Naive thymus-derived CD4-positive, alpha-beta T cell (primary cell): ENCODE results near the gene CFAP73. TPM values are rescaled to one million over a fixed set of nuclear protein-coding genes. Genes with fewer than 3 reads are reported as not detected.

Source experiments
- ATAC-seq: fragments of 150-1000 bp; cut with Tn5 transposase; 2 replicates; pipeline ENCODE4 v1.10.0; 2021; ENCODE audit warnings: mild to moderate bottlenecking, moderate library complexity
- CTCF ChIA-PET: fragments of 350-600 bp; sonication (Branson Sonifier 250); formaldehyde crosslinking; loops from one replicate; lab custom pipeline; 2021; ENCODE audit warnings: antibody characterized with exemption; lab: Charles Lee
- POLR2A ChIA-PET: fragments of 350-600 bp; sonication (Branson Sonifier 250); formaldehyde crosslinking; loops from one replicate; lab custom pipeline; 2021; ENCODE audit warnings: antibody characterized with exemption, inconsistent platforms; lab: Charles Lee
- DNase-seq, 9 donors: peaks; one replicate each; pipeline versions ENCODE4 v3.0.0 to v3.0.0-alpha.2; 2020 to 2022; ENCODE audit warnings: mixed read lengths in 1 of 9
- H3K27ac ChIP-seq: one replicate; pipeline ENCODE4 v1.7.0; 2013; ENCODE audit warnings: mild to moderate bottlenecking, low read depth, low read length, moderate library complexity
- H3K27me3 ChIP-seq, 2 donors: one replicate each; pipeline ENCODE4 v1.7.0; 2013; ENCODE audit warnings: low read length in 2 of 2, mild to moderate bottlenecking in 2 of 2, moderate library complexity in 2 of 2; ENCODE audit not compliant: control insufficient read depth in 2 of 2, insufficient read depth in 2 of 2
- H3K36me3 ChIP-seq, 3 experiments: 1 replicate in 2 of 3; 2 replicates in 1 of 3; pipeline ENCODE4 v1.7.0; 2013; ENCODE audit warnings: low read length in 3 of 3, mild to moderate bottlenecking in 3 of 3, moderate library complexity in 1 of 3; ENCODE audit not compliant: insufficient read depth in 3 of 3, control insufficient read depth in 2 of 3
- H3K4me1 ChIP-seq, 2 donors: one replicate each; pipeline ENCODE4 v1.7.0; 2013; ENCODE audit warnings: low read length in 2 of 2, mild to moderate bottlenecking in 2 of 2, moderate library complexity in 1 of 2; ENCODE audit not compliant: control insufficient read depth in 2 of 2, insufficient read depth in 2 of 2
- H3K4me3 ChIP-seq: 2 replicates; pipeline ENCODE4 v1.7.0; 2013; ENCODE audit warnings: mild to moderate bottlenecking, low read length
- H3K9me3 ChIP-seq, 3 experiments: 1 replicate in 2 of 3; 2 replicates in 1 of 3; pipeline ENCODE4 v1.7.0; 2013; ENCODE audit warnings: low read length in 3 of 3; ENCODE audit not compliant: control insufficient read depth in 2 of 3
- H3K27ac Mint-ChIP-seq, 9 donors: one replicate each; pipeline ENCODE4 v1.8.0; 2020 to 2022; ENCODE audit warnings: mixed read lengths in 9 of 9, mild to moderate bottlenecking in 8 of 9, moderate library complexity in 5 of 9, inconsistent platforms in 2 of 9
- H3K27me3 Mint-ChIP-seq, 5 donors: one replicate each; pipeline ENCODE4 v1.8.0; 2021 to 2022; ENCODE audit warnings: mixed read lengths in 5 of 5, mild to moderate bottlenecking in 1 of 5
- H3K36me3 Mint-ChIP-seq, 5 donors: one replicate each; pipeline ENCODE4 v1.8.0; 2020 to 2022; ENCODE audit warnings: mixed read lengths in 5 of 5, mild to moderate bottlenecking in 3 of 5, inconsistent platforms in 1 of 5
- H3K4me1 Mint-ChIP-seq, 7 donors: one replicate each; pipeline ENCODE4 v1.8.0; 2020 to 2022; ENCODE audit warnings: mixed read lengths in 7 of 7, mild to moderate bottlenecking in 3 of 7, inconsistent platforms in 1 of 7
- H3K4me3 Mint-ChIP-seq, 10 donors: one replicate each; pipeline ENCODE4 v1.8.0; 2020 to 2022; ENCODE audit warnings: mild to moderate bottlenecking in 10 of 10, mixed read lengths in 10 of 10, moderate library complexity in 6 of 10, inconsistent platforms in 2 of 10
- H3K9me3 Mint-ChIP-seq, 11 donors: one replicate each; pipeline ENCODE4 v1.8.0; 2020 to 2022; ENCODE audit warnings: mixed read lengths in 11 of 11, mild to moderate bottlenecking in 4 of 11, inconsistent platforms in 1 of 11, moderate library complexity in 1 of 11
- intact Hi-C, 2 donors: fragments of 100-400 bp; cut with micrococcal nuclease; formaldehyde crosslinking; loops; one replicate each; pipeline ENCODE4 v1.15.1; 2023
- polyA plus RNA-seq, 2 donors: library from polyadenylated mRNA; unstranded; fragments of 300-500 nt; fragmentation: Illumina TruSeq; gene quantifications; one replicate each; pipeline ENCODE4 v1.2.3, GENCODE V29; 2021
- total RNA-seq, 6 experiments: library from RNA in 5 of 6; stranded (reverse) in 5 of 6; gene quantifications; 1 replicate in 5 of 6; 2 replicates in 1 of 6; pipeline ENCODE4 v1.2.3 and lab custom pipeline; 2021 to 2026

CFAP73 gene
- total and polyA plus RNA-seq, 7 experiments from 2014 or later: 0.29 to 0.88 (median 0.48) TPM; not detected in 4

- POLR2A ChIA-PET: no interaction called here
- DNase-seq (no peak), ATAC-seq (no peak)
- Histone ChIP-seq H3K9me3 (no peaks in the 10 kb centered on the region), H3K36me3 (peaks cover 15 to 51% (median 19%) of the 10 kb centered on the region in 3 experiments), H3K4me1 (peaks cover 20 to 27% of the 10 kb centered on the region in 2 donors), H3K27me3 (no peaks in the 10 kb centered on the region), H3K4me3 (no peak overlapping the region), H3K27ac (no peak overlapping the region)
- Mint-ChIP-seq H3K27me3 (no peaks in the 10 kb centered on the region), H3K4me3 (no peak overlapping the region), H3K4me1 (peaks cover 16 to 41% (median 25%) of the 10 kb centered on the region in 7 donors), H3K36me3 (peaks cover 4 to 37% (median 16%) of the 10 kb centered on the region in 5 donors), H3K27ac (peak overlapping the region in 4 of 9 donors; percentile 51 to 75 (median 68)), H3K9me3 (peaks cover 0 to 3% (median 0%) of the 10 kb centered on the region in 11 donors)
- CTCF ChIA-PET: interaction anchor here (0.7 kb wide), 1 partner anchor 50 kb away, joined by 4 read pairs; no protein-coding TSS in a partner anchor
- intact Hi-C loops: loop anchor here in 1 of 2 donors (10.0 kb wide), 2 partner anchors 277 to 783 kb away; partner anchors contain the start of genes OAS1 and RBM19
Observed at GRCh38 chr12:113181975-113182374, 32.5 kb downstream of the CFAP73 start.

DNA sequence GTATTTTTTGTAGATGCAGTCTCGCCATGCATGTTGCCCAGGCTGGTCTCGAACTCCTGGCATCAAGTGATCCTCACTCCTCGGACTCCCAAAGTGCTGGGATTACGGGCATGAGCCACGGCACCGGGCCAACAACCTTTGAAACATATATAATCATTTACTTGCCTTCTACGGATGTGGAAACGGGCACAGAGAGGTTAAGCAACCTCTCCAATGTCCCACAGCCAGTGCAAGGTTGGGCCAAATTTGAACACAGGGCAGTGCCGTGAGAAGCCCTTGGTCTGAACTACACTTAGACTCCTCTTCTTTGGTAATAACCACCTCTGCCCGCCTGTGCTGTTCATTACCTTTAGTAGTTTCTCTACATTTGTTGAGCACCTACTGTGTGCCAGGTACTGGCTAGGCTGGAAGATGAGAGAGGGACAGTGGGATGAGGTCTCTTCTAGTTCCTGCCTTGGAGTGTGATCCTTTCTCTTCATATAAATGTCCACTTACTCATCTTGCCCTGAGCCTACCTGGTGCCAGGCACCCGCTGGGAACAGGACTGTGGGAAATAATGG is 33.6 kb downstream of the CFAP73 start:
- H3K27ac ChIP-seq: peak overlapping the region; percentile 34
- peaks cover 8 to 40% (median 9%) of the 10 kb centered on the region in 3 experiments for H3K36me3 ChIP-seq
- Mint-ChIP-seq H3K27me3 (no peaks in the 10 kb centered on the region), H3K9me3 (no peaks in the 10 kb centered on the region), H3K4me3 (peak overlapping the region; percentile 33 to 99 (median 69)), H3K27ac (peak overlapping the region in 7 of 9 donors; percentile 16 to 97 (median 61)), H3K4me1 (peaks cover 20 to 49% (median 30%) of the 10 kb centered on the region in 7 donors), H3K36me3 (peaks cover 0 to 29% (median 7%) of the 10 kb centered on the region in 5 donors)
- no peaks in the 10 kb centered on the region for H3K27me3 ChIP-seq
- peaks cover 20 to 32% of the 10 kb centered on the region in 2 donors for H3K4me1 ChIP-seq
- H3K9me3 ChIP-seq: no peaks in the 10 kb centered on the region
- ATAC-seq (no peak), DNase-seq (no peak)
- POLR2A ChIA-PET: interaction anchor here (0.6 kb wide), 1 partner anchor 179 kb away, joined by 3 read pairs; no protein-coding TSS in a partner anchor
- no peak overlapping the region for H3K4me3 ChIP-seq
- CTCF ChIA-PET: interaction anchor here (0.7 kb wide), 1 partner anchor 88 kb away, joined by 3 read pairs; no protein-coding TSS in a partner anchor
- intact Hi-C loops: loop anchor here in 1 of 2 donors (10.0 kb wide), 2 partner anchors 278 to 782 kb away; partner anchors contain the start of genes OAS1 and RBM19

DNA sequence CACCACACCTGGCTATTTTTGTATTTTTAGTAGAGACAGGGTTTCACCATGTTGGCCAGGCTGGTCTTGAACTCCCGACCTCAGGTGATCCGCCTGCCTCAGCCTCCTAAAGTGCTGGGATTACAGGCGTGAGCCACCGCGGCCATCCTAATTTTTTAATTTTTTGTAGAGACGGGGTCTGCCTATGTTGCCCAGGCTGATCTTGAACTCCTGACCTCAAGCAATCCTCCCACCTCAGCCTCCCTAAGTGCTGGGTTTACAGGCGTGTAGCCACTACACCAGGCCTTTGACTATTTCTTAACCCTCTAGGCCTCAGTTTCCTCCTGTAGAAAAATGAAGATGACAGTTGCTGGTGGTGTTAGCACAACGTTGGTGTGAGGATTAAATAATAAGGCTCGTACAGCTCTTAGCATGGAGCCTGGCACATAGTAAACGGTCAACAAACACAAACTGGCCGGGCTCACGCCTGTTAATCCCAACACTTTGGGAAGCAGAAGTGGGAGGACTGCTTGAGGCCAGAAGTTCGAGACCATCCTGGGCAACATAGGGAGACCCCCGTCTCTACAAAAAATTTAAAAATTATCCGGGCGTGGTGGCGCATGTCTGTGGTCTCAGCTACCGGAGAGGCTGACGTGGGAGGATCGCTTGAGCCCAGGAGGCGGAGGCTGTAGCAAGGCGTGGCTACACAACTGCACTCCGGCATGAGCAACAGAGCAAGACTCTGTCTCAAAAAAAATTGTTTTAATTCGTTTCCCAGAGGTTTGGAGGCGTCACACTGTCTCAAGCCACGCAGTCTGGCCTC is 34.8 kb downstream of the CFAP73 start:
- CTCF ChIA-PET: interaction anchor here (0.7 to 1.4 kb wide), 2 partner anchors 10 to 55 kb away, joined by 3 to 8 read pairs; no protein-coding TSS in a partner anchor
- Mint-ChIP-seq H3K27ac (peak overlapping the region; percentile 91 to 98 (median 97)), H3K36me3 (peaks cover 0 to 22% (median 8%) of the 10 kb centered on the region in 5 donors), H3K4me1 (peaks cover 20 to 55% (median 31%) of the 10 kb centered on the region in 7 donors), H3K4me3 (peak overlapping the region; percentile 92 to 99 (median 96)), H3K27me3 (no peaks in the 10 kb centered on the region), H3K9me3 (no peaks in the 10 kb centered on the region)
- peak; percentile 69 for ATAC-seq
- POLR2A ChIA-PET: interaction anchor here (0.6 to 4.0 kb wide), 12 partner anchors 10 to 206 kb away, joined by 3 to 30 read pairs (median 4); partner anchors contain the start of genes DTX1, OAS2 and SLC8B1
- H3K27ac ChIP-seq: peak overlapping the region; percentile 96
- intact Hi-C loops: loop anchor here (1.0 to 10.0 kb wide), 5 partner anchors 25 to 781 kb away; partner anchors contain the start of genes SLC8B1 (in 2 of the 2), OAS1 (in 1 of the 2) and RBM19 (in 1 of the 2)
- peak overlapping the region; percentile 77 for H3K4me3 ChIP-seq
- H3K9me3 ChIP-seq: no peaks in the 10 kb centered on the region
- no peak for DNase-seq
- peaks cover 20 to 32% of the 10 kb centered on the region in 2 donors for H3K4me1 ChIP-seq
- peaks cover 0 to 32% (median 8%) of the 10 kb centered on the region in 3 experiments for H3K36me3 ChIP-seq
- no peaks in the 10 kb centered on the region for H3K27me3 ChIP-seq

DNA sequence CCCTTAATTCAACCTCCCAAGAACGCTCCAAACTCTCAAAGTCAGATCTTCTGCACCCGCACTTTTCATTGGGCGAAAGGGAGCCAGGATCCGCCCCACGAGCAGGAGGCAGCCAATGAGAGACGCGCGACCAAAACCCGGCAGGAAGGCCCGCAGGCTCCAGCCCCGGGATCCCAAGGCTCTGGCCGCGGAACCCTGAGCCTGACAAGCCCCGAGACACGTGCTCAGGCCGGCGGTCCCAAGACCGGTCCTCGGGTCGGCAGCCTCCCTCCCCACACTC is 35.3 kb downstream of the CFAP73 start:
- no peaks in the 10 kb centered on the region for H3K27me3 ChIP-seq
- CTCF ChIA-PET: interaction anchor here (1.4 kb wide), 1 partner anchor 10 kb away, joined by 8 read pairs; no protein-coding TSS in a partner anchor
- peak overlapping the region; percentile 92 to 99 (median 96) for H3K4me3 Mint-ChIP-seq
- peak overlapping the region; percentile 96 for H3K27ac ChIP-seq
- no peaks in the 10 kb centered on the region for H3K9me3 ChIP-seq
- peaks cover 20 to 32% of the 10 kb centered on the region in 2 donors for H3K4me1 ChIP-seq
- peak; percentile 80 to 94 (median 91) for DNase-seq
- POLR2A ChIA-PET: interaction anchor here (0.8 to 4.0 kb wide), 13 partner anchors 10 to 207 kb away, joined by 3 to 30 read pairs (median 4); partner anchors contain the start of genes DTX1, OAS2, SLC8B1 and TPCN1
- no peaks in the 10 kb centered on the region for H3K9me3 Mint-ChIP-seq
- H3K4me3 ChIP-seq: peak overlapping the region; percentile 77
- intact Hi-C loops: loop anchor here (1.0 to 10.0 kb wide), 11 partner anchors 11 to 780 kb away; partner anchors contain the start of genes PLBD2 (in 2 of the 2), SLC8B1 (in 2 of the 2), TPCN1 (in 2 of the 2) and OAS1 (in 1 of the 2)
- peaks cover 0 to 28% (median 7%) of the 10 kb centered on the region in 3 experiments for H3K36me3 ChIP-seq
- peak; percentile 88 for ATAC-seq
- peaks cover 20 to 56% (median 33%) of the 10 kb centered on the region in 7 donors for H3K4me1 Mint-ChIP-seq
- peaks cover 0 to 18% (median 10%) of the 10 kb centered on the region in 5 donors for H3K36me3 Mint-ChIP-seq
- H3K27ac Mint-ChIP-seq: peak overlapping the region; percentile 91 to 98 (median 97)
- no peaks in the 10 kb centered on the region for H3K27me3 Mint-ChIP-seq

DNA sequence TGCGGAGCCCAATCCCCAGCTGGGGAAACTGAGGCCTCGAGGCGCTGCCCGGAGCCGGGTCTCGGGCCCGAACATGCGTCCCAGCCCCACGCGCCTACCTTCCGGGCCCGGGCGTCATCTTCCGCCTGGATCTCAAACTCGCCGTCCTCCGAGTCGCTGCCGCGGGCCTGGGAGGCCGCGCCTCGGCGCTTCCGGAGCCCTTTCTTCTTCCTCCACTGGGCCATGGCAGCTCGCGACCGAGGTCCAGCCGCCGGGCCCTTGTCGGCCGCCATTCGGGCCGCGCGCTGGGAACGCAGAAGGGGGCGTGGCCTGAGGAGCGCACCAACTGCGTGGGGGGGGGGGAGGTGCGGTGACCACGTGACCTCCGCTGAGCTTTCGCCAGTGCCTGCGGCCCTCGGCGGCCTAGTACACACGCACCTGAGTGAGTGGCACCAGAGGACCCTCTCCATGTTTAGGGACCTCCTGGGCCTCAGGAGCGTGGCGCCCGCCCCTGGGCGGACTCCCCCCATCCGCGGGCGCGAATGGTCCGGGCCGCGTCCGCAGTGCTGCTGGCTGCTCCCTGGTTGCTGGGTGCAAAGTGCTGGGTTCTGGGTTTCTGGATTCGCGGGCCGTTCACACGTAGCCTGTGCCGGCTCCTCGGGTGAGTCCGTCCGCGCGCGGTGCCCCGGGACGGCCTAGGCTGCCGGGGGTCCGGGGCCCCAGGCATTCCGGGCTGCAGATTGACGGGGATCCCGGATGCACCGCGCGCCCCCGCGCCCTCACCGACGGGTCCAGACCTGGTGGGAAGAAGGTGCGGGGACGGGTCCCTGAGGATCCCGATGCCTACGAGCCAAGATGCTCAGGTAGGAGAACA is 35.9 kb downstream of the CFAP73 start, which contains the start of the genes DDX54 and RITA1:
Gene DDX54 (minus strand): TSS at position 299 of the 853 bp plus-strand sequence. CDS start 27 bp downstream, at position 272.
Gene RITA1 (plus strand): TSS at position 542 of the 853 bp plus-strand sequence. CDS start 1,026 bp downstream, outside the sequence.
- DNase-seq (peak; percentile 73 to 95 (median 84)), ATAC-seq (peak; percentile 84)
- H3K9me3 ChIP-seq: no peaks in the 10 kb centered on the region
- no peaks in the 10 kb centered on the region for H3K27me3 Mint-ChIP-seq
- peak within 1 kb of the TSS; percentile 77 for H3K4me3 ChIP-seq
- no peaks in the 10 kb centered on the region for H3K9me3 Mint-ChIP-seq
- H3K4me1 ChIP-seq: peaks cover 20 to 32% of the 10 kb centered on the region in 2 donors
- peak within 1 kb of the TSS; percentile 92 to 99 (median 96) for H3K4me3 Mint-ChIP-seq
- peaks cover 20 to 55% (median 33%) of the 10 kb centered on the region in 7 donors for H3K4me1 Mint-ChIP-seq
- no peaks in the 10 kb centered on the region for H3K27me3 ChIP-seq
- POLR2A ChIA-PET: interaction anchor here (0.8 to 4.0 kb wide), 16 partner anchors 10 to 207 kb away, joined by 3 to 30 read pairs (median 4); partner anchors contain the start of genes DTX1, OAS2, SLC8B1 and TPCN1
- H3K36me3 ChIP-seq: peaks cover 0 to 23% (median 2%) of the 10 kb centered on the region in 3 experiments
- peak within 1 kb of the TSS; percentile 91 to 98 (median 97) for H3K27ac Mint-ChIP-seq
- intact Hi-C loops: loop anchor here (1.0 to 10.0 kb wide), 10 partner anchors 11 to 779 kb away; partner anchors contain the start of genes PLBD2 (in 2 of the 2), TPCN1 (in 2 of the 2), OAS1 (in 1 of the 2) and OAS2 (in 1 of the 2)
- H3K27ac ChIP-seq: peak within 1 kb of the TSS; percentile 96
- CTCF ChIA-PET: interaction anchor here (0.7 to 1.4 kb wide), 2 partner anchors 11 to 38 kb away, joined by 3 to 8 read pairs; no protein-coding TSS in a partner anchor
- H3K36me3 Mint-ChIP-seq: peaks cover 0 to 16% (median 6%) of the 10 kb centered on the region in 5 donors
